HCT116 (cell line): ENCODE results near the gene RAB27B. TPM values are rescaled to one million over a fixed set of nuclear protein-coding genes. Genes with fewer than 3 reads are reported as not detected.

Experiments
- ATAC-seq: fragments of 200-7000 bp; cut with Tn5 transposase; 2 replicates; pipeline ENCODE4 v1.9.1; 2020; ENCODE audit warnings: mild to moderate bottlenecking, moderate library complexity
- BruUV-seq: library from RNA; stranded (reverse); fragments of 400-500 nt; replicated peaks from 2 replicates; lab custom pipeline; 2021; lab: Mats Ljungman, UMichigan
- CTCF ChIA-PET: fragments of 300-600 bp; sonication (Branson Sonifier 250); formaldehyde crosslinking; loops from one replicate; lab custom pipeline; 2021; ENCODE audit warnings: antibody characterized with exemption; lab: Charles Lee
- POLR2A ChIA-PET: fragments of 300-600, 350-600 bp; sonication (Branson Sonifier 250); formaldehyde crosslinking; loops from one replicate; lab custom pipeline; 2021; ENCODE audit warnings: antibody characterized with exemption; lab: Charles Lee
- RAD21 ChIA-PET, 2 experiments: fragments of 300-600 bp; sonication (Branson Sonifier 250); formaldehyde crosslinking; loops; one replicate each; lab custom pipeline; 2023; ENCODE audit warnings: low total read pairs in 2 of 2; ENCODE audit not compliant: uncharacterized antibody in 2 of 2, unreplicated experiment in 2 of 2, low non-redundant PET in 1 of 2; lab: Charles Lee
- DNase-seq: peaks from one replicate; pipeline ENCODE4 v3.0.0-alpha.2; 2010; ENCODE audit warnings: low read depth, low spot score
- H2AFZ ChIP-seq: fragments of 200-600 bp; shearing (Covaris generic), sonication (generic); 2 replicates; pipeline ENCODE4 v1.6.1; 2017; ENCODE audit warnings: low read depth, mixed run types, mixed read lengths, antibody characterized with exemption, low read length; ENCODE audit not compliant: poor library complexity, severe bottlenecking
- H3K27ac ChIP-seq: 2 replicates; pipeline ENCODE4 v1.5.1; 2012; ENCODE audit warnings: low read depth, low read length
- H3K27me3 ChIP-seq: fragments of 200-600 bp; sonication (generic); 2 replicates; pipeline ENCODE4 v1.6.1; 2016; ENCODE audit warnings: mixed run types, low read length, mixed read lengths; ENCODE audit not compliant: insufficient read depth
- H3K36me3 ChIP-seq, 2 experiments: fragments of 200-500 bp in 1 of 2; fragments of 200-600 bp in 1 of 2; sonication (Bioruptor generic) in 1 of 2; sonication (generic) in 1 of 2; 2 replicates each; pipeline versions ENCODE4 v1.5.1 to v1.6.1; 2014 to 2016; ENCODE audit warnings: low read length in 2 of 2, inconsistent platforms in 1 of 2, mixed read lengths in 1 of 2, mixed run types in 1 of 2; ENCODE audit not compliant: insufficient read depth in 2 of 2, control insufficient read depth in 1 of 2
- H3K4me1 ChIP-seq, 2 experiments: fragments of 200-600 bp in 1 of 2; sonication (generic) in 1 of 2; 2 replicates each; pipeline versions ENCODE4 v1.5.1 to v1.6.1; 2012 to 2017; ENCODE audit warnings: low read length in 2 of 2, inconsistent platforms in 1 of 2, mild to moderate bottlenecking in 1 of 2, mixed read lengths in 1 of 2, mixed run types in 1 of 2, moderate library complexity in 1 of 2; ENCODE audit not compliant: insufficient read depth in 2 of 2, control insufficient read depth in 1 of 2
- H3K4me2 ChIP-seq: fragments of 200-600 bp; sonication (generic); 2 replicates; pipeline ENCODE4 v1.6.1; 2017; ENCODE audit warnings: mixed run types, low read length, mixed read lengths
- H3K4me3 ChIP-seq, 2 experiments: fragments of 200-600 bp in 1 of 2; sonication (generic) in 1 of 2; replicated peaks in 1 of 2; 2 replicates each; pipeline ENCODE4 v1.5.1; 2011 to 2016; ENCODE audit warnings: low read length in 2 of 2, control low read depth in 1 of 2, low read depth in 1 of 2, mild to moderate bottlenecking in 1 of 2, mixed read lengths in 1 of 2, mixed run types in 1 of 2
- H3K79me2 ChIP-seq: fragments of 200-600 bp; sonication (generic); 2 replicates; pipeline ENCODE4 v1.6.1; 2017; ENCODE audit warnings: mild to moderate bottlenecking, mixed run types, low read length, moderate library complexity, mixed read lengths; ENCODE audit not compliant: insufficient read depth
- H3K9ac ChIP-seq: fragments of 200-600 bp; sonication (generic); 2 replicates; pipeline ENCODE4 v1.6.1; 2016; ENCODE audit warnings: low read length, mixed read lengths
- H3K9me2 ChIP-seq: fragments of 200-600 bp; sonication (generic), shearing (Covaris generic); 2 replicates; pipeline ENCODE4 v1.6.1; 2017; ENCODE audit warnings: mixed run types, mild to moderate bottlenecking, moderate library complexity; ENCODE audit not compliant: insufficient read depth
- H3K9me3 ChIP-seq, 2 experiments: fragments of 200-500 bp in 1 of 2; fragments of 200-600 bp in 1 of 2; sonication (Bioruptor generic) in 1 of 2; sonication (generic) in 1 of 2; 2 replicates each; pipeline ENCODE4 v1.6.1; 2014 to 2017; ENCODE audit warnings: low read length in 2 of 2, mixed read lengths in 2 of 2, inconsistent platforms in 1 of 2, low read depth in 1 of 2, mild to moderate bottlenecking in 1 of 2, mixed run types in 1 of 2, moderate library complexity in 1 of 2; ENCODE audit not compliant: control insufficient read depth in 1 of 2, insufficient read depth in 1 of 2
- H4K20me1 ChIP-seq: fragments of 200-600 bp; sonication (generic), shearing (Covaris generic); 2 replicates; pipeline ENCODE4 v1.6.1; 2017; ENCODE audit warnings: mixed run types, mild to moderate bottlenecking, moderate library complexity; ENCODE audit not compliant: insufficient read depth
- CEBPB ChIP-seq: IDR thresholded peaks from 2 replicates; pipeline ENCODE4 v1.6.1; 2012; ENCODE audit warnings: low read depth
- CTCF ChIP-seq, 3 experiments: fragments of 200-600 bp in 1 of 3; sonication (generic) in 1 of 3; IDR thresholded peaks in 2 of 3; conservative IDR thresholded peaks in 1 of 3; 2 replicates each; pipeline ENCODE4 v1.5.1; 2012 to 2017; ENCODE audit warnings: low read depth in 2 of 3, low read length in 2 of 3, antibody characterized with exemption in 1 of 3, borderline replicate concordance in 1 of 3, control low read depth in 1 of 3, mild to moderate bottlenecking in 1 of 3, mixed read lengths in 1 of 3, mixed run types in 1 of 3, moderate library complexity in 1 of 3; ENCODE audit not compliant: insufficient read depth in 1 of 3
- ELF1 ChIP-seq: IDR thresholded peaks from 2 replicates; pipeline ENCODE4 v1.6.1; 2012; ENCODE audit warnings: low read depth, borderline replicate concordance
- EZH2 ChIP-seq: fragments of 200-600 bp; sonication (generic); IDR thresholded peaks from 2 replicates; pipeline ENCODE4 v1.6.1; 2017; ENCODE audit warnings: antibody characterized with exemption, mixed run types
- FOSL1 ChIP-seq: IDR thresholded peaks from 2 replicates; pipeline ENCODE4 v1.6.1; 2012; ENCODE audit warnings: low read depth
- MAX ChIP-seq: IDR thresholded peaks from 2 replicates; pipeline ENCODE4 v1.6.1; 2012
- POLR2A ChIP-seq: IDR thresholded peaks from 2 replicates; pipeline ENCODE4 v1.7.0; 2011; ENCODE audit warnings: borderline replicate concordance; ENCODE audit not compliant: insufficient read depth, insufficient read length; ENCODE audit errors: extremely low read depth
- POLR2AphosphoS5 ChIP-seq: IDR thresholded peaks from 2 replicates; pipeline ENCODE4 v1.6.1; 2011; ENCODE audit warnings: mild to moderate bottlenecking, low read depth, low read length, moderate library complexity
- REST ChIP-seq: IDR thresholded peaks from 2 replicates; pipeline ENCODE4 v1.6.1; 2012; ENCODE audit warnings: low read depth
- SP1 ChIP-seq: IDR thresholded peaks from 2 replicates; pipeline ENCODE4 v1.6.1; 2012; ENCODE audit warnings: low read depth
- TCF7L2 ChIP-seq: IDR thresholded peaks from 2 replicates; pipeline ENCODE4 v1.7.0; 2011; ENCODE audit warnings: borderline replicate concordance, inconsistent platforms; ENCODE audit not compliant: insufficient read depth, insufficient read length; ENCODE audit errors: extremely low read depth
- YY1 ChIP-seq: IDR thresholded peaks from 2 replicates; pipeline ENCODE4 v1.6.1; 2011; ENCODE audit warnings: low read length, low read depth, moderate library complexity, mild to moderate bottlenecking; ENCODE audit not compliant: insufficient replicate concordance; ENCODE audit errors: extremely low read depth
- ZBTB33 ChIP-seq: IDR thresholded peaks from 2 replicates; pipeline ENCODE4 v1.6.1; 2011; ENCODE audit warnings: mild to moderate bottlenecking, low read length, moderate library complexity; ENCODE audit not compliant: insufficient replicate concordance; ENCODE audit errors: extremely low read depth
- ZFX ChIP-seq: fragments of 450-650 bp; IDR thresholded peaks from 2 replicates; pipeline ENCODE4 v1.6.1; 2017
- intact Hi-C: fragments of 100-400 bp; cut with micrococcal nuclease; formaldehyde crosslinking; loops from 2 replicates; pipeline ENCODE4 v1.10.0; 2022
- total RNA-seq: library from RNA; stranded (reverse); gene quantifications from one replicate; pipeline ENCODE4 v1.2.1, GENCODE V29; 2021; ENCODE audit not compliant: unreplicated experiment

RAB27B gene
- total RNA-seq, 1 experiment from 2014 or later: 2.2 TPM

GRCh38 chr18:54918060-54918459 lies 89.8 kb downstream of the RAB27B start:
- H2AFZ ChIP-seq: no peak overlapping the region
- RAD21 ChIA-PET: no interaction called here
- no peak overlapping the region for H3K4me3 ChIP-seq
- intact Hi-C loops: no loop called here
- no peaks in the 10 kb centered on the region for H3K36me3 ChIP-seq
- BruUV-seq: no TSS peak
- H3K9ac ChIP-seq: no peak overlapping the region
- no peaks in the 10 kb centered on the region for H3K4me1 ChIP-seq
- DNase-seq (no peak), ATAC-seq (no peak)
- H3K9me3 ChIP-seq: no peaks in the 10 kb centered on the region
- no peaks in the 10 kb centered on the region for H4K20me1 ChIP-seq
- H3K27ac ChIP-seq: no peak overlapping the region
- H3K4me2 ChIP-seq: no peak overlapping the region
- POLR2A ChIA-PET: no interaction called here
- TF ChIP-seq ZFX (no peak), ELF1 (no peak), EZH2 (no peak), REST (no peak), CTCF (IDR thresholded peaks at IDR 0.05 in 2 of 3, conservative IDR thresholded peaks at IDR 0.05 in 1 of 3; ENCODE audit: borderline replicate concordance in 1 of 3, insufficient read depth in 1 of 3, low read depth in 2 of 3, low read length in 2 of 3) (no peak), POLR2A (no peak), FOSL1 (no peak), MAX (no peak), CEBPB (no peak), SP1 (no peak), POLR2AphosphoS5 (no peak), TCF7L2 (no peak), YY1 (no peak), ZBTB33 (no peak)
- H3K27me3 ChIP-seq: no peaks in the 10 kb centered on the region
- CTCF ChIA-PET: no interaction called here
- H3K79me2 ChIP-seq: no peaks in the 10 kb centered on the region
- no peaks in the 10 kb centered on the region for H3K9me2 ChIP-seq
